DOHH2 (cell line): ENCODE results near the gene C16orf78.

Experiments
- H3F3A ChIP-seq: fragments of 200-600 bp; sonication (generic), shearing (Covaris generic); 2 replicates; pipeline ENCODE4 v1.6.0; 2016; ENCODE audit warnings: antibody characterized with exemption, mild to moderate bottlenecking; ENCODE audit not compliant: control insufficient read depth, insufficient read depth
- H3K27ac ChIP-seq: fragments of 200-600 bp; sonication (generic); 2 replicates; pipeline ENCODE4 v1.5.1; 2014; ENCODE audit warnings: low read depth, mild to moderate bottlenecking, low read length, moderate library complexity
- H3K27me3 ChIP-seq: fragments of 200-600 bp; sonication (generic); 2 replicates; pipeline ENCODE4 v1.6.1; 2014; ENCODE audit warnings: mild to moderate bottlenecking, low read length, mixed read lengths; ENCODE audit not compliant: control insufficient read depth
- H3K36me3 ChIP-seq: fragments of 200-600 bp; sonication (generic); 2 replicates; pipeline ENCODE4 v1.6.1; 2014; ENCODE audit warnings: mild to moderate bottlenecking, low read length, moderate library complexity, mixed read lengths; ENCODE audit not compliant: control insufficient read depth
- H3K4me1 ChIP-seq: fragments of 200-600 bp; sonication (generic); 2 replicates; pipeline ENCODE4 v1.6.1; 2014; ENCODE audit warnings: mild to moderate bottlenecking, low read length, mixed read lengths; ENCODE audit not compliant: control insufficient read depth
- H3K4me2 ChIP-seq: fragments of 200-600 bp; sonication (generic); 2 replicates; pipeline ENCODE4 v1.6.0; 2014; ENCODE audit warnings: mild to moderate bottlenecking, low read length, moderate library complexity
- H3K4me3 ChIP-seq: fragments of 200-600 bp; sonication (generic); 2 replicates; pipeline ENCODE4 v1.5.1; 2014; ENCODE audit warnings: mild to moderate bottlenecking, low read length, mixed read lengths
- H3K79me2 ChIP-seq: fragments of 200-600 bp; sonication (generic); 2 replicates; pipeline ENCODE4 v1.6.1; 2014; ENCODE audit warnings: mild to moderate bottlenecking, low read length, mixed read lengths; ENCODE audit not compliant: control insufficient read depth
- H3K9me2 ChIP-seq: fragments of 200-600 bp; sonication (generic); replicated peaks from 2 replicates; pipeline ENCODE4 v1.6.1; 2014; ENCODE audit warnings: mild to moderate bottlenecking, low read length, mixed read lengths; ENCODE audit not compliant: control insufficient read depth
- H3K9me3 ChIP-seq: fragments of 200-600 bp; sonication (generic); 2 replicates; pipeline ENCODE4 v1.6.1; 2014; ENCODE audit warnings: antibody characterized with exemption, low read length, mixed read lengths; ENCODE audit not compliant: control insufficient read depth, insufficient read depth
- H4K20me1 ChIP-seq: fragments of 200-600 bp; sonication (generic); 2 replicates; pipeline ENCODE4 v1.6.0; 2014; ENCODE audit warnings: low read depth, mild to moderate bottlenecking, antibody characterized with exemption, low read length, moderate library complexity; ENCODE audit not compliant: control insufficient read depth, insufficient read depth
- CTCF ChIP-seq: fragments of 200-600 bp; sonication (generic); IDR thresholded peaks from one replicate; pipeline ENCODE4 v1.5.1; 2014; ENCODE audit warnings: antibody characterized with exemption, mild to moderate bottlenecking, low read depth, low read length; ENCODE audit not compliant: poor library complexity, severe bottlenecking
- EZH2phosphoT487 ChIP-seq: fragments of 200-600 bp; sonication (generic); IDR thresholded peaks from 2 replicates; pipeline ENCODE4 v1.6.1; 2017; ENCODE audit warnings: borderline replicate concordance, mild to moderate bottlenecking, antibody characterized with exemption, low read length, moderate library complexity, mixed read lengths

Gene C16orf78

GRCh38 chr16:49428808-49429207 is 55.2 kb downstream of the C16orf78 start:
- H4K20me1 ChIP-seq = no peaks in the 10 kb centered on the region
- no peak overlapping the region for H3K4me3 ChIP-seq
- no peaks in the 10 kb centered on the region for H3K9me3 ChIP-seq
- TF ChIP-seq EZH2phosphoT487 (no peak), CTCF (no peak)
- H3K79me2 ChIP-seq = no peaks in the 10 kb centered on the region
- H3K27ac ChIP-seq = no peak overlapping the region
- no peaks in the 10 kb centered on the region for H3K4me1 ChIP-seq
- H3K9me2 ChIP-seq = no peaks in the 10 kb centered on the region
- no peaks in the 10 kb centered on the region for H3K36me3 ChIP-seq
- no peaks in the 10 kb centered on the region for H3F3A ChIP-seq
- H3K4me2 ChIP-seq = no peak overlapping the region
- H3K27me3 ChIP-seq = no peaks in the 10 kb centered on the region

DNA sequence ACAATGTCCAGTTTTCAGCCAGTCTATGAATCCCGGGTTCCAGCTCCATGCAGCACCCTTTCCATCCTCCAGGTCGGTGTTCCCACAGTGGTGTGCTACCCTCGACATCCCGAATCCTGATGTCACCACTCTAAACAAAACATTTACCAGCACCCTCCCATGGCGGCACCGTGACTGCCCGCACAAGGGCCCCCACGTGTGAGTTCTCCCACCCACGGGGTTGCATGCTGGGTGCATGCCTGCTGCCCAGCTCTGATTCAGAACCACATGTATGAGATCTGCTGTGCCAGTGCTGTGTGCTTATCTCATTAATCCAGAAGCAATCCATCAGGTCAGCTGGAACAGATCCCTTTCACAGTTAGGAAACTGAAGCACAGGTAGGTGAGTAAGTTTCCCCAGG is 57.4 kb downstream of the C16orf78 start:
- H3K4me3 ChIP-seq = no peak overlapping the region
- peaks cover under 1% of the 10 kb centered on the region; the same call in 1 of the 2 replicates for H3K27me3 ChIP-seq
- H3K36me3 ChIP-seq = no peaks in the 10 kb centered on the region
- H4K20me1 ChIP-seq = no peaks in the 10 kb centered on the region
- no peak overlapping the region for H3K4me2 ChIP-seq
- H3K9me2 ChIP-seq = no peaks in the 10 kb centered on the region
- H3K4me1 ChIP-seq = no peaks in the 10 kb centered on the region
- H3K79me2 ChIP-seq = no peaks in the 10 kb centered on the region
- H3F3A ChIP-seq = no peaks in the 10 kb centered on the region
- TF ChIP-seq EZH2phosphoT487 (no peak), CTCF (no peak)
- H3K27ac ChIP-seq = no peak overlapping the region
- no peaks in the 10 kb centered on the region for H3K9me3 ChIP-seq

GRCh38 chr16:49431591-49432290 is 58.1 kb downstream of the C16orf78 start:
- no peaks in the 10 kb centered on the region for H4K20me1 ChIP-seq
- H3K36me3 ChIP-seq = no peaks in the 10 kb centered on the region
- TF ChIP-seq EZH2phosphoT487 = no peak
- no peak for TF ChIP-seq CTCF
- no peaks in the 10 kb centered on the region for H3K9me2 ChIP-seq
- no peaks in the 10 kb centered on the region for H3K79me2 ChIP-seq
- no peaks in the 10 kb centered on the region for H3K4me1 ChIP-seq
- peaks cover 6% of the 10 kb centered on the region; the same call in 1 of the 2 replicates for H3K27me3 ChIP-seq
- no peak overlapping the region for H3K4me3 ChIP-seq
- H3K27ac ChIP-seq = no peak overlapping the region
- no peak overlapping the region for H3K4me2 ChIP-seq
- no peaks in the 10 kb centered on the region for H3F3A ChIP-seq
- H3K9me3 ChIP-seq = no peaks in the 10 kb centered on the region
